HG03565 (cell line): ENCODE measurements around the gene NXNL2.

ENCODE experiments used
- ATAC-seq: cut with Tn5 transposase; IDR thresholded peaks from one replicate; pipeline ENCODE4 v1.9.1; 2021; ENCODE audit warnings: mild to moderate bottlenecking, moderate library complexity; ENCODE audit not compliant: unreplicated experiment

The NXNL2 gene

GRCh38 chr9:88534456-88535225 lies at the start of gene NXNL2:
Gene NXNL2, plus strand, starts transcription at chr9:88535178. Its CDS starts 257 bp downstream, at chr9:88535435.
- ATAC-seq, result no peak

- ATAC-seq, result no peak
Measured at GRCh38 chr9:88488166-88488565, 46.8 kb upstream of the NXNL2 start.

GRCh38 chr9:88494983-88495721 lies 39.8 kb upstream of the NXNL2 start:
- no peak for ATAC-seq

- no peak for ATAC-seq
Measured at GRCh38 chr9:88497224-88497623, 37.8 kb upstream of the NXNL2 start.

- ATAC-seq, result no peak
Measured at GRCh38 chr9:88498880-88499279, 36.1 kb upstream of the NXNL2 start.

GRCh38 chr9:88501086-88501485 lies 33.9 kb upstream of the NXNL2 start:
- ATAC-seq, result no peak

- no peak for ATAC-seq
Measured at GRCh38 chr9:88502552-88503034, 32.4 kb upstream of the NXNL2 start.

- ATAC-seq, result no peak
Measured at GRCh38 chr9:88503081-88503844, 31.7 kb upstream of the NXNL2 start.

- ATAC-seq, result no peak
Measured at GRCh38 chr9:88503845-88504764, 30.9 kb upstream of the NXNL2 start.

GRCh38 chr9:88508326-88508725 lies 26.7 kb upstream of the NXNL2 start:
- no peak for ATAC-seq

GRCh38 chr9:88511906-88512305 lies 23.1 kb upstream of the NXNL2 start:
- ATAC-seq, result no peak

GRCh38 chr9:88514247-88514646 lies 20.7 kb upstream of the NXNL2 start:
- no peak for ATAC-seq

- no peak for ATAC-seq
Measured at GRCh38 chr9:88521308-88521707, 13.7 kb upstream of the NXNL2 start.

GRCh38 chr9:88522360-88522759 lies 12.6 kb upstream of the NXNL2 start:
- no peak for ATAC-seq

GRCh38 chr9:88523056-88523455 lies 11.9 kb upstream of the NXNL2 start:
- ATAC-seq, result no peak

GRCh38 chr9:88524911-88525310 lies 10.1 kb upstream of the NXNL2 start:
- no peak for ATAC-seq

- no peak for ATAC-seq
Measured at GRCh38 chr9:88527618-88528017, 7.4 kb upstream of the NXNL2 start.

- ATAC-seq, result no peak
Measured at GRCh38 chr9:88528080-88528790, 6.7 kb upstream of the NXNL2 start.

- ATAC-seq, result no peak
Measured at GRCh38 chr9:88529496-88529895, 5.5 kb upstream of the NXNL2 start.

GRCh38 chr9:88530051-88530450 lies 4.9 kb upstream of the NXNL2 start:
- ATAC-seq, result no peak
